Breast epithelium (tissue), 3 donors: ENCODE measurements around the gene EXOC3L1.

Experiments
- CTCF ChIP-seq, 3 donors: fragments of 450-650 bp; IDR thresholded peaks; one replicate each; pipeline ENCODE4 v1.5.1; 2016 to 2017; ENCODE audit warnings: antibody characterized with exemption in 3 of 3, mild to moderate bottlenecking in 3 of 3, moderate library complexity in 3 of 3
- POLR2A ChIP-seq: fragments of 450-650 bp; IDR thresholded peaks from one replicate; pipeline ENCODE4 v1.6.1; 2016; ENCODE audit warnings: antibody characterized with exemption, mild to moderate bottlenecking, moderate library complexity

GRCh38 chr16:67181346-67181745 lies 8.6 kb downstream of the EXOC3L1 start:
- TF ChIP-seq CTCF (IDR thresholded peaks at IDR 0.05) (no peak), POLR2A (no peak)
